ENCODE data around the gene CCL17. TPM values are rescaled to one million over a fixed set of nuclear protein-coding genes. Genes with fewer than 3 reads are reported as not detected.
"Not testable (repeated sequence)": the region's sequence is repeated elsewhere in the genome, so short reads cannot be mapped to it uniquely, and the experiment has no call there.

Gene CCL17
- total RNA-seq: not detected

GRCh38 chr16:57403965-57404817, at the start of gene CCL17:
Gene CCL17, plus strand, starts transcription at chr16:57404767. Its CDS starts 9,166 bp downstream, at chr16:57413933.
- no peak for DNase-seq

- no peak for DNase-seq
Observed at GRCh38 chr16:57355898-57356414, 48.6 kb upstream of the CCL17 start.

DNA sequence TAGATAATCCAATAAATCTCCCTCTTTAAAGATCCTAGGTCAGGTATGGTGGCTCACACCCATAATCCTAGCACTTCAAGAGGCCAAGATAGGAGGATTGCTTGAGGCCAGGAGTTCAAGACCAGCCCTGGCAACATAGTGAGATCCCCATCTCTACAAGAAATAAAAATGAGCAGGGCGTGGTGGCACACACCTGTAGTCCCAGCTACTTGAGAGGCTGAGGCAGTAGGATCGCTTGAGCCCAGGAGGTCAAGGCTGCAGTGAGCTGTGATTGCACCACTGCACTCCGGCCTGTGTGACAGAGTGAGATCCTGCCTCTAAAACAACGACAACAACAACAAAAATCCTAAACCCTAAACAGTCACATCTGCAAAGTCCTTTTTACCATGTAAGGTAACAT, 48.0 kb upstream of the CCL17 start:
- DNase-seq: no peak

- DNase-seq: no peak
Observed at GRCh38 chr16:57357330-57358085, 47.1 kb upstream of the CCL17 start.

GRCh38 chr16:57358086-57358420, 46.5 kb upstream of the CCL17 start:
- no peak for DNase-seq

DNA sequence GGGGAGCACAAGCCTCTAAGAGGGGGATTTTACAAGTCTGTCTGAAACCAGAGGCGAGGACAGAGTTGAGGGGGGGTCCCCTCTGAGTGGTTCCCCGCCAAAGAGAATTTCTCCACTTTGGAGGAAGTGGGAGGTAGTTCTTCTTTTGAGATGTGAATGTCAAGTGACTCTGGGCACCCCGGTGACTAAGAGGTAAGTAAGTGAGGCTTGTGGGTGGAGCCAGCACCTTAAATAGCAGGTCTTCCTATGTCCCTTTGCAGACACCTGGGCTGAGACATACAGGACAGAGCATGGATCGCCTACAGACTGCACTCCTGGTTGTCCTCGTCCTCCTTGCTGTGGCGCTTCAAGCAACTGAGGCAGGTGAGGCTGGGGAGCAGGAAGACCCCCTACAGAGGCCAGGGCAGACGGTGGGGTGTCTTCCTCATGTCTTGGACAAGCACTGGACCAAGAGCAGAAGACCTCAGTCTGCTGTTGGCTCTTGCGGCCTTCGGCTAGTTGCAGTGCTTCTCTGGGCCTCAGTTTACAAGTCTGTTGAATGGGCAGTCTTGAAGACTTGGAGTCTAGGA, 46.0 kb upstream of the CCL17 start, which contains the start of gene CCL22:
Gene CCL22 (plus strand): TSS at position 257 of the 569 bp plus-strand sequence. CDS start 34 bp downstream, at position 291.
- no peak for DNase-seq

DNA sequence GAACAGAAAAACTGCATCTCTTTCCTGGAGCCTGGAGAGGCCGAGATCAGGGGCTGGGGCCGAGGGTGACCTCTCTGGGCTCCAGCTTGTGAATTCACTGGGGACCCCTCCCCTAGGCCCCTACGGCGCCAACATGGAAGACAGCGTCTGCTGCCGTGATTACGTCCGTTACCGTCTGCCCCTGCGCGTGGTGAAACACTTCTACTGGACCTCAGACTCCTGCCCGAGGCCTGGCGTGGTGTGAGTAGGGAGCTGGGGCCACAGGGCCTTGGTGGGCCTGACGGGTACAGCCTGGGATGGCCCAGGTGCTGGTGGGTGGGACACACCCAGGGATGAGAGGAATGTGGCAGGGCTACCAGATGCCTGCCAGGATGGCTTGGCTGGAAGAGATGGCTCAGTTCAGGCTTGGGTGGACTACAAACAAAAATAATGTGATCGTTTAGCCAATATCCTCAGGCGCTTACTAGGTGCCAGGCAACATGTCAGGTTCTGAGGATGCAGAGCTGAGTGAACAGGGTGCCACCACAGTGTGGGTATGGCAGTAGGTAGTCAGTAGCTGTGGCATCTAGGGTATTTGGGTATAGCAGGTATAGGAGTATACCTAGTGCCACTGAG, 44.1 kb upstream of the CCL17 start:
- DNase-seq: no peak

DNA sequence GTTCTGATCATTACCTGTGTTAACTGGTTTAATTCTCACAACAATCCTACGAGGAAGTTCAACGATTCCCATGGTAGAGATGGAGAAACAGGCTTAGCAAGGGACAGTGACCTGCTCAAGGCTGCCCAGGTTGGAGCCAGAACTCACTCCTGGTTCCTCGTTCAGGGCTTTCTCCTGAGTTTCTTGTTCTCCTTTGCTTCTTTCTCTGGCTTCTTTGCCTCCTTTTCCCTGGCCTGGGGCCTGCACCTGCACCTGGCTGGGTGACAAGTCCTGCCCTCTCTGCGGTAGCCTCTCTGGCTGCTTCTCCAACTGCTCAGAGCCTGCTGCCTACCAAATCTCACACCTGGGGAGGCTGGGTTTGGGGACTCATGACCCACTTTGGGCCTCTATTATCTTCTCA, 43.2 kb upstream of the CCL17 start:
- no peak for DNase-seq

DNA sequence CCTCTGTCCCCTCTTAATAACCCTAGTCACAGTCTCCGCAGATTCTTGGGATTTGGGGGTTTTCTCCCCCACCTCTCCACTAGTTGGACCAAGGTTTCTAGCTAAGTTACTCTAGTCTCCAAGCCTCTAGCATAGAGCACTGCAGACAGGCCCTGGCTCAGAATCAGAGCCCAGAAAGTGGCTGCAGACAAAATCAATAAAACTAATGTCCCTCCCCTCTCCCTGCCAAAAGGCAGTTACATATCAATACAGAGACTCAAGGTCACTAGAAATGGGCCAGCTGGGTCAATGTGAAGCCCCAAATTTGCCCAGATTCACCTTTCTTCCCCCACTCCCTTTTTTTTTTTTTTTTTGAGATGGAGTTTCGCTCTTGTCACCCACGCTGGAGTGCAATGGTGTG, 40.4 kb upstream of the CCL17 start:
- DNase-seq: no peak

DNA sequence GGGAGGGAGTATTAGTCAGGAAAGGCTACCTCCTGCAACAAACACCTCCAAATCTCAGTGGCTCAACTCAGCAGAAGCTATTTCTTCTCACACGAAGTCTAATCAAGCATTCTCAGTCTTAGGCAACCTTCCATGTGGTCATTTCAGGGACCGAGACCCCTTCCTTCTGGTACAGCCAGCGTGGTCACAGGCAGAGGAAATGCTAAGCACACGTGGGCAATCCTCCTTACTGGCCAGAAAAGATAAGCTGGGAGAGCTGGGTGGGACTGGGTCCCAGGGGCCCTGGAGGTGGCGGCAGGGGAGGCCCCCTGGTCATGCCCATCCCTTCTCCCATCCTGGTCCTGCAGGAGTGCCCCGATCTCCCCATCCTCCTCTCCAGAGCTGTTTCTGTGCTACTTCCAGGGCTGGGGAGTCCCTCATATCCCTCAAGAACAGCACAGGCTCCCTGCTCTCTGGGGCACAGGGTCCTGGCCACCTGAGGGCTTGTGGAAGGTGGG, 38.0 kb upstream of the CCL17 start:
- DNase-seq: no peak

GRCh38 chr16:57367116-57367752, 37.3 kb upstream of the CCL17 start:
- no peak for DNase-seq

GRCh38 chr16:57371494-57372371, 32.8 kb upstream of the CCL17 start:
- no peak for DNase-seq

DNA sequence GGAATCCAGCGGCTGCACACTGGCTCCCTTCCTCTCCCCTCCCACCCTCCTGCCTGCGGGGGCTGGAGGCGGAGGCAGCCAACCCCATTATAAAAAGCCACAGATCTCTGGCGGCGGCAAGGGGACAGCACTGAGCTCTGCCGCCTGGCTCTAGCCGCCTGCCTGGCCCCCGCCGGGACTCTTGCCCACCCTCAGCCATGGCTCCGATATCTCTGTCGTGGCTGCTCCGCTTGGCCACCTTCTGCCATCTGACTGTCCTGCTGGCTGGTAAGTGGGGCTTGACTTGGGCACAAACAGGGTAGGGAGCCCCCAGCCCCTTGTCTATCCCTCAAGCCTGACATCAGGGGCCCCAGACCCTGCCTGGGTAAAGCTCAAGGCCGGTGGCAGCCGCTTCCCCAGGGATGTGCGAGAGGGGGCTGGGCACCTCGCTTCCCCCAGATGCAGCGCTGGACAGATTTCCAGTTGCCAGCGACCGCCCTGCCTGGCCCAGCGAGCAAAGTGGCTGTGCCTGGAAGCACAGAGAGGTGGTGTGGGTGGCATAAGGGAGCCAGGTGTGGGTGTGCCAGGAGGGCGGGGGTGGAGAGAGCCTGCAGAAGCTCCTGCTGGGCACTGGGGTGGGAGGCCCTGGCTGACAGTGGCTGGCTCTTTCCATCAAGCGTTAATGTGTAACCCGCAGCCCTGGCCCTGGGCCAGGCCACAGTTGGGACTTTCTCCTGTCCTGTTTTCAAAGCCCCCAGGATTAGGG, 32.0 kb upstream of the CCL17 start, which contains the start of gene CX3CL1:
Gene CX3CL1 (plus strand): TSS at position 119 of the 745 bp plus-strand sequence. CDS start 79 bp downstream, at position 198.
- no peak for DNase-seq

DNA sequence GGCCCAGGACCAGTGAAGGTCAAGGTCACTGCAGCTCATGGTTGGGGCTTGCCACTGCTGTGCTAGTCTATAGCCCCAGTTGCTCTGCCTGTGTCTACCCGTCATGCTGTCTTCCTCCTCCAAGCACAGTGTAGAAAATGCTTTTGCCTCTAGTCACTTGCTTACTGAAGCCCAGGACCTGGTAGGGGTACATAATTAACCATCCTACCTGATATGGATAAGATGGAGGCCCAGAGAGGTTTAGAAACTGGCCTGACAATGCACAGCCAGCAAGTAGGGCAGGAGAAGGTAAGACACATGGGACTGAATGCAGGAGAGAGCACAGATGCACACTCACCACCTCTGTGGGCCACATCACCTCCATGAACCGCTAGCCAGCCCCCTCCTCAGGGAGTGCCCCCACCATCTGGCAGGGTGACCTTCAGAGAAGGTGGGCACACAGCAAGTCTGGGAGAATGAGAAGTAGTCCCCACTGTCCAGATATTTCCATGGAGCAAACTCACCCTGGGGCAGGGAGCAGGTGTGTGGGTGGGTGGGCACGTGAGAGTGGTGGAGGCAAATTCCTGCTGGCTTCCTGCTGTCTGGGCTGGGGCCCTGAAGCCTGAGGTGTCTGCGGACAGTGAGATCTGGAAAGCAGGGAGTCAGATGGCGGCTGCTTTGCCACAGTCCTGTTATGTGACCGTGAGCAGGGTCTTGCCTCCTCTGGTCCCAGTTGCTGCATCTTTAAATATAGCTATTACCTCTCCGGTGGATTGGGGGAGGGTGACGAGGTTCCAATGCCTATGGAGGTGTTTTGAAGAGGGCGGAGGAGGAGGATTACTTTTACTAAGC, 31.2 kb upstream of the CCL17 start:
- DNase-seq: no peak

GRCh38 chr16:57374067-57374534, 30.5 kb upstream of the CCL17 start:
- no peak for DNase-seq

- not testable (repeated sequence) for DNase-seq
Observed at GRCh38 chr16:57374925-57375465, 29.6 kb upstream of the CCL17 start.

DNA sequence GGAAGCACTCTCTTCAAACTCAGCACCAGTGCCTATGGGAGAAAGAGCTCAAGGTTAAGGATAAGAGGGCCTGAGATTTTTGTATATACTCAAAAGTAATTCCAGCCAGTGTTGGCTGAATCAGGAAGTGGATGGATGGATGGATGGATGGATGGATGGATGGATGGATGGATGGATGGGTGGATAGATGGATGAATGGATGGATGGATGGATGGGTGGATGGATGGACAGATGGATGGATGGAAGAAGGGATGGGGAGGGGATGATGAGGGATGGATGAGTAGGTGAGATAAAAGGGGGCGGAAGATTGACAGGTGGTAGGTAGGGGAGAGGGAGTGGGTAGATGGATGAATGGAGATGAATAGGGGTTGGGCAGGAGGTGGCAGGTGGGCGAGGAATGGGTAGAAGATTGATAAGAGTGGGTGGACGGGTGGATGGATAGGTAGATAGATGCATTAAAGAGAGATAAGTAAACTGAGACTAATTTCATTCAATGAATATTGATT, 28.2 kb upstream of the CCL17 start:
- DNase-seq: no peak

GRCh38 chr16:57377080-57377841, 27.3 kb upstream of the CCL17 start:
- no peak for DNase-seq

Data from effector CD4-positive, alpha-beta T cell (primary cell).